ENCODE measurements around the gene LSM5. TPM values are rescaled to one million over a fixed set of nuclear protein-coding genes. Genes with fewer than 3 reads are reported as not detected.

LSM5 gene
- 126 and 134 TPM in 2 replicates for polyA plus RNA-seq (2013)

- Histone ChIP-seq H4K8ac (ENCODE audit: low read depth, low read length) (peak within 1 kb of the TSS; percentile 82), H2AFZ (ENCODE audit: insufficient read depth, low read length, poor library complexity) (peak within 1 kb of the TSS; percentile 32), H3K4ac (ENCODE audit: low read depth, low read length) (peak within 1 kb of the TSS; percentile 19), H3K27me3 (ENCODE audit: insufficient read depth, low read length) (no peaks in the 10 kb centered on the region), H3K23ac (ENCODE audit: low read length) (no peak within 1 kb of the TSS), H3K9ac (ENCODE audit: low read length) (peak within 1 kb of the TSS; percentile 84), H3K18ac (ENCODE audit: low read length) (peak within 1 kb of the TSS; percentile 19), H2BK5ac (ENCODE audit: low read depth, low read length, poor library complexity) (peak within 1 kb of the TSS; percentile 34), H2AK5ac (ENCODE audit: low read length) (peak within 1 kb of the TSS; percentile 36), H3K4me1 (ENCODE audit: control insufficient read depth in 1 of 2, insufficient read depth in 2 of 2, low read length in 2 of 2) (peaks cover 3 to 5% of the 10 kb centered on the region in 2 experiments), H3K9me3 (ENCODE audit: insufficient read depth, low read depth, low read length) (peaks cover 2% of the 10 kb centered on the region), H3K79me1 (ENCODE audit: low read length) (peaks cover 6% of the 10 kb centered on the region), H3K4me3 (ENCODE audit: low read depth, low read length) (peak within 1 kb of the TSS; percentile 99), H3K79me2 (ENCODE audit: control insufficient read depth, insufficient read depth, low read length, poor library complexity) (peaks cover 2% of the 10 kb centered on the region), H4K91ac (ENCODE audit: low read depth, low read length) (peak within 1 kb of the TSS; percentile 32), H3K27ac (ENCODE audit: low read depth, low read length) (peak within 1 kb of the TSS; percentile 45), H3K14ac (ENCODE audit: low read length) (peak within 1 kb of the TSS; percentile 40), H3K36me3 (ENCODE audit: control insufficient read depth in 1 of 2, insufficient read depth in 2 of 2, low read length in 2 of 2) (peaks cover 0 to 4% of the 10 kb centered on the region in 2 experiments), H2BK12ac (ENCODE audit: low read length) (no peak within 1 kb of the TSS), H3K4me2 (ENCODE audit: low read length) (peak within 1 kb of the TSS; percentile 84), H2BK120ac (ENCODE audit: insufficient read depth, low read length, poor library complexity) (no peak within 1 kb of the TSS), H4K12ac (ENCODE audit: low read depth, low read length) (peak within 1 kb of the TSS; percentile 45)
- DNase-seq, result peak; percentile 95 to 98
- WGBS (ENCODE audit: extremely low coverage, insufficient coverage, insufficient read length), result no CpG with 5 or more reads among the region's 38 CpGs
Observed at GRCh38 chr7:32490127-32490796, at the start of gene LSM5. TSS of gene LSM5 (minus strand) at chr7:32490380. CDS start at chr7:32490365, 15 bp downstream.

- Histone ChIP-seq H3K36me3 (ENCODE audit: control insufficient read depth in 1 of 2, insufficient read depth in 2 of 2, low read length in 2 of 2) (peaks cover 0 to 4% of the 10 kb centered on the region in 2 experiments), H4K12ac (ENCODE audit: low read depth, low read length) (no peak overlapping the region), H3K79me1 (ENCODE audit: low read length) (no peaks in the 10 kb centered on the region), H3K27ac (ENCODE audit: low read depth, low read length) (no peak overlapping the region), H3K18ac (ENCODE audit: low read length) (no peak overlapping the region), H4K8ac (ENCODE audit: low read depth, low read length) (no peak overlapping the region), H4K91ac (ENCODE audit: low read depth, low read length) (no peak overlapping the region), H2AFZ (ENCODE audit: insufficient read depth, low read length, poor library complexity) (no peak overlapping the region), H2BK12ac (ENCODE audit: low read length) (no peak overlapping the region), H3K4me1 (ENCODE audit: control insufficient read depth in 1 of 2, insufficient read depth in 2 of 2, low read length in 2 of 2) (no peaks in the 10 kb centered on the region), H3K4ac (ENCODE audit: low read depth, low read length) (no peak overlapping the region), H2AK5ac (ENCODE audit: low read length) (no peak overlapping the region), H3K14ac (ENCODE audit: low read length) (no peak overlapping the region), H2BK5ac (ENCODE audit: low read depth, low read length, poor library complexity) (no peak overlapping the region), H3K4me2 (ENCODE audit: low read length) (no peak overlapping the region), H3K79me2 (ENCODE audit: control insufficient read depth, insufficient read depth, low read length, poor library complexity) (no peaks in the 10 kb centered on the region), H3K23ac (ENCODE audit: low read length) (no peak overlapping the region), H3K27me3 (ENCODE audit: insufficient read depth, low read length) (no peaks in the 10 kb centered on the region), H2BK120ac (ENCODE audit: insufficient read depth, low read length, poor library complexity) (no peak overlapping the region), H3K4me3 (ENCODE audit: low read depth, low read length) (no peak overlapping the region), H3K9me3 (ENCODE audit: insufficient read depth, low read depth, low read length) (no peaks in the 10 kb centered on the region), H3K9ac (ENCODE audit: low read length) (no peak overlapping the region)
- WGBS (ENCODE audit: extremely low coverage, insufficient coverage, insufficient read length), result no CpG with 5 or more reads among the region's 2 CpGs
- no peak for DNase-seq
Observed at GRCh38 chr7:32539366-32539765, 49.2 kb upstream of the LSM5 start.

- no peak overlapping the region for H2BK5ac ChIP-seq (ENCODE audit: low read depth, low read length, poor library complexity)
- no peak overlapping the region for H4K91ac ChIP-seq (ENCODE audit: low read depth, low read length)
- H4K8ac ChIP-seq (ENCODE audit: low read depth, low read length), result no peak overlapping the region
- DNase-seq, result no peak
- H2AFZ ChIP-seq (ENCODE audit: insufficient read depth, low read length, poor library complexity), result no peak overlapping the region
- no peaks in the 10 kb centered on the region for H3K4me1 ChIP-seq (ENCODE audit: control insufficient read depth in 1 of 2, insufficient read depth in 2 of 2, low read length in 2 of 2)
- no CpG with 5 or more reads among the region's 4 CpGs for WGBS (ENCODE audit: extremely low coverage, insufficient coverage, insufficient read length)
- no peak overlapping the region for H3K18ac ChIP-seq (ENCODE audit: low read length)
- H4K12ac ChIP-seq (ENCODE audit: low read depth, low read length), result no peak overlapping the region
- H3K4ac ChIP-seq (ENCODE audit: low read depth, low read length), result no peak overlapping the region
- H3K9me3 ChIP-seq (ENCODE audit: insufficient read depth, low read depth, low read length), result no peaks in the 10 kb centered on the region
- no peak overlapping the region for H3K9ac ChIP-seq (ENCODE audit: low read length)
- H2BK12ac ChIP-seq (ENCODE audit: low read length), result no peak overlapping the region
- H3K4me3 ChIP-seq (ENCODE audit: low read depth, low read length), result no peak overlapping the region
- H3K14ac ChIP-seq (ENCODE audit: low read length), result no peak overlapping the region
- H3K36me3 ChIP-seq (ENCODE audit: control insufficient read depth in 1 of 2, insufficient read depth in 2 of 2, low read length in 2 of 2), result peaks cover 0 to under 1% of the 10 kb centered on the region in 2 experiments
- no peaks in the 10 kb centered on the region for H3K79me1 ChIP-seq (ENCODE audit: low read length)
- H3K27me3 ChIP-seq (ENCODE audit: insufficient read depth, low read length), result no peaks in the 10 kb centered on the region
- H2BK120ac ChIP-seq (ENCODE audit: insufficient read depth, low read length, poor library complexity), result no peak overlapping the region
- H3K79me2 ChIP-seq (ENCODE audit: control insufficient read depth, insufficient read depth, low read length, poor library complexity), result no peaks in the 10 kb centered on the region
- no peak overlapping the region for H3K23ac ChIP-seq (ENCODE audit: low read length)
- H2AK5ac ChIP-seq (ENCODE audit: low read length), result no peak overlapping the region
- H3K27ac ChIP-seq (ENCODE audit: low read depth, low read length), result no peak overlapping the region
- no peak overlapping the region for H3K4me2 ChIP-seq (ENCODE audit: low read length)
Observed at GRCh38 chr7:32537760-32538159, 47.6 kb upstream of the LSM5 start.

GRCh38 chr7:32536585-32536984 is 46.4 kb upstream of the LSM5 start:
- Histone ChIP-seq H3K4me3 (ENCODE audit: low read depth, low read length) (no peak overlapping the region), H4K12ac (ENCODE audit: low read depth, low read length) (no peak overlapping the region), H3K27ac (ENCODE audit: low read depth, low read length) (no peak overlapping the region), H2AK5ac (ENCODE audit: low read length) (no peak overlapping the region), H3K27me3 (ENCODE audit: insufficient read depth, low read length) (no peaks in the 10 kb centered on the region), H3K4ac (ENCODE audit: low read depth, low read length) (no peak overlapping the region), H3K79me2 (ENCODE audit: control insufficient read depth, insufficient read depth, low read length, poor library complexity) (no peaks in the 10 kb centered on the region), H2BK5ac (ENCODE audit: low read depth, low read length, poor library complexity) (no peak overlapping the region), H3K4me2 (ENCODE audit: low read length) (no peak overlapping the region), H3K9ac (ENCODE audit: low read length) (no peak overlapping the region), H4K8ac (ENCODE audit: low read depth, low read length) (no peak overlapping the region), H3K14ac (ENCODE audit: low read length) (no peak overlapping the region), H3K79me1 (ENCODE audit: low read length) (no peaks in the 10 kb centered on the region), H3K23ac (ENCODE audit: low read length) (no peak overlapping the region), H3K9me3 (ENCODE audit: insufficient read depth, low read depth, low read length) (peaks cover under 1% of the 10 kb centered on the region), H3K36me3 (ENCODE audit: control insufficient read depth in 1 of 2, insufficient read depth in 2 of 2, low read length in 2 of 2) (peaks cover 3 to 5% of the 10 kb centered on the region in 2 experiments), H2AFZ (ENCODE audit: insufficient read depth, low read length, poor library complexity) (no peak overlapping the region), H3K4me1 (ENCODE audit: control insufficient read depth in 1 of 2, insufficient read depth in 2 of 2, low read length in 2 of 2) (peaks cover 0 to 3% of the 10 kb centered on the region in 2 experiments), H2BK12ac (ENCODE audit: low read length) (no peak overlapping the region), H2BK120ac (ENCODE audit: insufficient read depth, low read length, poor library complexity) (no peak overlapping the region), H3K18ac (ENCODE audit: low read length) (no peak overlapping the region), H4K91ac (ENCODE audit: low read depth, low read length) (no peak overlapping the region)
- WGBS (ENCODE audit: extremely low coverage, insufficient coverage, insufficient read length), result no CpG with 5 or more reads among the region's 1 CpG
- no peak for DNase-seq

All from trophoblast cell (in vitro differentiated cells and primary cell).